Colon (tissue), 2 donors: ENCODE data around the gene FGB.
"Not testable (repeated sequence)": the region's sequence is repeated elsewhere in the genome, so short reads cannot be mapped to it uniquely, and the experiment has no call there.

Source experiments
- FAIRE-seq: peaks from 2 replicates; lab custom pipeline; 2012; peaks lifted over from hg19 to GRCh38; lab: Jason Lieb, UNC
- donor health status: control.
- donor health status: control.

The FGB gene

DNA sequence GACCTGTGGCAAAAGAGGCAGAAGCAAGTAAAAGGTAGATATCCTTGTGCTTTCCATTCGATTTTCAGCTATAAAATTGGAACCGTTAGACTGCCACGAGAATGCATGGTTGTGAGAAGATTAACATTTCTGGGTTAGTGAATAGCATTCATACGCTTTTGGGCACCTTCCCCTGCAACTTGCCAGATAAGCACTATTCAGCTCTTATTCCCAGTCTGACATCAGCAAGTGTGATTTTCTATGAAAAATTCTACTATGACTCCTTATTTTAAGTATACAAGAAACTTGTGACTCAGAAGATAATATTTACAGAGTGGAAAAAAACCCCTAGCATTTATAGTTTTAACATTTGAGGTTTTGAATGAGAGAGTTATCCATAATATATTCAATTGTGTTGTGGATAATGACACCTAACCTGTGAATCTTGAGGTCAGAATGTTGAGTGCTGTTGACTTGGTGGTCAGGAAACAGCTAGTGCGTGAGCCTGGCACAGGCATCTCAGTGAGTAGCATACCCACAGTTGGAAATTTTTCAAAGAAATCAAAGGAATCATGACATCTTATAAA lies 3.9 kb downstream of the FGB start:
- FAIRE-seq, result no peak

DNA sequence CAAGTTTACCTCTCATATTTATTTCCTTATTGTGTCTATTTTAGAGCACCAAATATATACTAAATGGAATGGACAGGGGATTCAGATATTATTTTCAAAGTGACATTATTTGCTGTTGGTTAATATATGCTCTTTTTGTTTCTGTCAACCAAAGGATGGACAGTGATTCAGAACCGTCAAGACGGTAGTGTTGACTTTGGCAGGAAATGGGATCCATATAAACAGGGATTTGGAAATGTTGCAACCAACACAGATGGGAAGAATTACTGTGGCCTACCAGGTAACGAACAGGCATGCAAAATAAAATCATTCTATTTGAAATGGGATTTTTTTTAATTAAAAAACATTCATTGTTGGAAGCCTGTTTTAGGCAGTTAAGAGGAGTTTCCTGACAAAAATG lies 6.2 kb downstream of the FGB start:
- FAIRE-seq, result no peak

DNA sequence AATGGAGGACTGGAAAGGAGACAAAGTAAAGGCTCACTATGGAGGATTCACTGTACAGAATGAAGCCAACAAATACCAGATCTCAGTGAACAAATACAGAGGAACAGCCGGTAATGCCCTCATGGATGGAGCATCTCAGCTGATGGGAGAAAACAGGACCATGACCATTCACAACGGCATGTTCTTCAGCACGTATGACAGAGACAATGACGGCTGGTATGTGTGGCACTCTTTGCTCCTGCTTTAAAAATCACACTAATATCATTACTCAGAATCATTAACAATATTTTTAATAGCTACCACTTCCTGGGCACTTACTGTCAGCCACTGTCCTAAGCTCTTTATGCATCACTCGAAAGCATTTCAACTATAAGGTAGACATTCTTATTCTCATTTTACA lies 6.8 kb downstream of the FGB start:
- no peak for FAIRE-seq

DNA sequence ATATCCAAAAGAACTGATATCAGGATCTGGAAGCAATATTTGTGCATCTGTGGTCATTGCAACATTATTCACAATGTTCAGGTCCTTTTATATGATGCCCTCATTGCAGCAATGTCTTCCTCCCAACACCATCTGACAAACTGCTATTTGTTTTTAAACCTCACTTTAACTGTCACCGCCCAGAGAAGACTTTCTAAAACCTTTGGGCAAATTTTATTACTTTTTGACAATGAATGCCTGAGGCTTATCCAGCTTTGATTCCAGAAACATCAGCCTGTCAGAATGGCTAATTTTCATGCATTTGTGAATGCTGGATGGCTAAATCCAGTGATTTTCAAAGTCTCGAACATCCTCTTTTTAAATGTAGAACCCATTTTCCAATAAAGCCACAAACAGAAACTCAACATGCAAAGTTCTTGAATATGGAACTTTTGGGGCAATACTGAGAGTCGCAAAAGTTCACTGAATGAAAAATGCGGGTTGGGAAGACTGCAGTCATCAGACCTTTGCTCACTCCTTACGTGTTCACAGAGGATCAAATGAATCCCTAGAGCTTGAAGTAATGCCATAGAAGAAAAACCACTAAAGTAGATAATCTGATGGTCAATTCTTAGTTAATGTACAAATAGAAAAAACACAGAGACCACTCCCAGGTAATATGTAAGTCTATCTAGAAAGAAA lies 10.5 kb downstream of the FGB start:
- no peak for FAIRE-seq

DNA sequence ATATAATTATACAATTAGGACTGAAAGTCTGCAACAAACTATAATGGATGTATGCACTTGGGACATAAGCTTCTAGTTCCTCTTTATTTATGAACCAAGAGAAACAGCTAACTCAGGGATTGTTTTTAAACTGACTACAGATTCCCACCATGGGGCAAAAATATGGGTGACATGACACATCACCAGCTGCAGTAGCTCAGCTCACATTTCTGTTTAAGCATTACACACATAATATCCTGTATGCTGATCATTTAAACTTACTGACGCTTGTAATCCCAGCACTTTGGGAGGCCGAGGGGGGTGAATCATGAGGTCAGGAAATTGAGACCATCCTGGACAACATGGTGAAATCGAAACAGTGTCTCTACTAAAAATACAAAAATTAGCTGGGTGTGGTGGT lies 11.5 kb downstream of the FGB start:
- no peak for FAIRE-seq

DNA sequence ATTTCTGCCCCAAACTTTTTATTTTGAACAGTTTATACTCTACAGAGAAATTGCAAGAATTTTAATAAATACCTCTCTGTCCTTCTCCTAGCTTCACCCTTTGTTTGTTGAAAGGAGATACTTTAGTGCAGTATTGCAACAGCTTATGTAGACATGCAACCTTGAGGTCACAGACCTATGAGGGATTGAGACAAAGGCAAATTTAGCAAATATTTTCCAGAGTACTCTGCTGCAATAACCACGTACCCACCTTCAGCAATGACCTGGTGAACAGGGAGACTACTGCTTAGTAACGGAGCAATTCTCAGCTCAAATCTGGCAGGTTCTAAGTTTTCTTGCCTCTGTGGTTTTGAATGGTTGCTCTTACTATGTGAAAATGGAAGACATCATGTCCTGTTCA lies 14.5 kb downstream of the FGB start:
- no peak for FAIRE-seq

DNA sequence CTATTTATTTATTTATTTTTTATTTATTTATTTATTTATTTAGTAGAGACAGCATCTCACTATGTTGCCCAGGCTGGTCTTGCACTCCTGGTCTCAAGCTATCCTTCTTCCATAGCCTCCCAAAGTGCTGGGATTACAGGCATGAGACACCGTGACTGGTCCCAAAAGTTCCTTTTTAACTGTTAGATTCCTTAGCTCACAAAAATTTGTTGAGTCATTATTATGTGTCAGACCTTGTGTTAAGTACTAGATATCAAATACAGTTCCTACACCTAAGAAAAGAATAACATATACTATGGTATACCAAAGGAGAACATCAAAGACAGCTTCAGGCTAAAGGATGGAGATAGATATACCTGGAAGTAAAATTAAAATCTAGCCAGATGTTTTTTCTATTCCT lies 16.1 kb downstream of the FGB start:
- FAIRE-seq, result no peak

DNA sequence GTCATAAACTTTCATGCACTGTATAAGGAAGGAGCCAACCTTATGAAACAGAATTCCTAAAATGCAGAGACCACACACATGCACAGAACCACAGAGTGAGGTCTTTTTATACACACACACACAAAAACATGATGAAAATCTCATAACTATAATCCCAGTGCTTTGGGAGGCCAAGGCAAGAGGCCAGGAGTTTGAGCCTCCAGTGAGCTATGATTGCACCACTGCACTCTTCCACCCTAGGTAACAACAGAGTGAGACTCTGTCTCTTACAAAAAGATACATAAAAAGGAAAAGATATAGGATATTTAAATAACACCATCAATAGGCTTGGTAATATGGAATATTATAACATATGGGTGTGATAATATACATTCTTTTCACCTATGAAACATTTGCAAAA lies 17.1 kb downstream of the FGB start:
- FAIRE-seq, result no peak

DNA sequence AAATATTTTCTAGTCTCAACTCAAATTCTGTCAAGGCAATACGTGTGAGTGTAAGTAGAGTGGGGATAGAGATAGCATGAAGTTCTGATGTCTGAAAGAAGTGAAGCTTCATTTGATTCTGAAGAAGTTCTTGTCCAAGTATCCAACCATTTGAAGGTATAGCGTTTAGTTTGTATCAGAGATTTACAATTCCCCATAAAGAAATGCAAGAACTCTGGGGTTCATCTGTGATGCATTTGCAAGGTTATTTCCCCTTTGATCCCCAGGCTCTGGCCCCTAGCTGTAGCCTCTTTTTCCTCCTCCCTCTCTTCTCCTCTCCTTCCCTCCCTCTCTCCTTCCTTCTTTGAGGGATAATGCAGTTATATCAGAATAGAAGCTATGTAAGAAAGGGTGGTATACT lies 19.9 kb downstream of the FGB start:
- no peak for FAIRE-seq

DNA sequence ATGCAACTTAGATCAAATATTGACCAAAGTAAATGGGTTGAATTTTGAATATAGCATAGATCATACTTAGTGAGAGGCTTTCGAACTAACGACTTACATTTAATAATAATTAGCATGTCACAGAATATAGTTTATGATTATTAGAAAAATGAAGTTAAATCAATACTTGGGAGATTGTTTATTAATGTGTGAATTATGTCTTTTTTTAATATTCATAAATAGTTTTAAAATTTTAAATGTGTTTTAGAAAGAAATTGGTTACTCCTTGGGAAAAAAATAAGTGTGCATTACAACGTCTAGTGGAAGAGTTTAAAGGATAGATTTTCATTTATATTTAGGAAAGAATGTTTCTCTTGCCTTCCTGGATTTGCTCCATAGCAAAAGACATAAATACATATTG lies 20.4 kb downstream of the FGB start:
- FAIRE-seq, result no peak

DNA sequence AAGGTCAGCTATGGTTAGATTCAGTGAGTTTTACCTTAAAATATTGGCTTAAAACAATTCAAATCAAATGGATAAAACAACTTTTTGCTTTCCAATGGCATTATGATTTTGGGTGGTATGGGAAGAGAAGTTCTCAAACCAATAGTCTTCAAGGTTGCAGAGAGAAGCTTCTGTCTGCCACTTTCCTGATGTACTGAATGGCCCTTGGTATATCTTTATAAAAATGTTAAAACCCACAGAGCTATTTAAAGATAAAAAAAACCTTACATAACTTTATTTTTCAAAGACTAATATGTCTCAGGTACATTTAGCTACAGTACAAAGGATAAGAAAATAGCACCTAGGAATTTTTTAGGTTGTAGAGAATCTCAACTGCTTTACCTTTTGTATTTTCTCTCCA lies 20.9 kb downstream of the FGB start:
- no peak for FAIRE-seq

DNA sequence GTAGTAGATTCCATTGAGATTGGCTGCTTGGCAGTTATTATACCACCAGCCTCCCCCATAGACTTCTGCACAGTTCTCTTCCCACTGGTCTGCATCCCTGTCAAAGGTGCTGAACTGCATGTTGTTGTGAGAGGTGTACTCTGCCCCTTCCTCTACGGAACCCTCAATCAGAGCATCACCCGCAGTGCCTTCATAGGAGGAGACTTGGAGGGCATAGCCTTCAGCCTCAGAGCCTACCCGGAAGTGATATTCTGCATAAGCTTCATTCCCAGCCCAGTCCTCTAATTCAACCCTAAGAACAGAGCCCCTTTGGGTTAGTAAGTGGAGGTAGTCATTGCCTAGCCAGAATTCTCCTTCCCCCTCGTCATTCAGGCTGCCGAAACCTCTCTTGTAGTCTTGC lies 21.4 kb downstream of the FGB start:
- FAIRE-seq, result no peak

DNA sequence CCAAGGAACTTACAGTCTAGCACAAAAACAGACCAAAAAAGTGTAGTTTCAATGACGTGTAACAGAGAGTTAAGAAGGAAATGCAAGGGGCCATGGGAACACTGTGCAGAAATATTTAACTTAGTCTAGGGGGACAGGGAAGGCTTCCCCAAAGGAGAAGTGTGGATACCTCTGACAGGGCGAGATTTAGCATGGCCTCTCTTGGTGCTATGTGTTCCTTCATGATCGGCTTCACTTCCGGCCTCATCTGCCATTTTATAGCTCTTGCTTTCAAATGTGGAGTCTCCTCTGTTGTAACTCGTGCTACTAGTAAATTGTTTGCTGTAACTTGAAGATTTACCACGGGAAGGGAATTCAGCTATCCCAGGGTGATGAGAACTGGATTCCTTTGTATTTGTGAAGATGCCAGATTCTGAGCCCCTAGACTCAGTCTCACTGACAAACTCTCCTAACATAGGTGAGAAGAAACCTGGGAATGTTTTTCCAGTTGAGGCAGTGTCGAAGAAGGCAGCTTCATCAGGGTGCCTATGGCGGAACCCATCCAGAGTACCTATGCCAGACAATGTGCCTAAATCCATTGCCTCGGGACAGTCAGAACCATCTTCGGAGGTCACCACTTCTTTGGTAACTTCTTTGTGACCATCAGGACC lies 22.7 kb downstream of the FGB start:
- no peak for FAIRE-seq

DNA sequence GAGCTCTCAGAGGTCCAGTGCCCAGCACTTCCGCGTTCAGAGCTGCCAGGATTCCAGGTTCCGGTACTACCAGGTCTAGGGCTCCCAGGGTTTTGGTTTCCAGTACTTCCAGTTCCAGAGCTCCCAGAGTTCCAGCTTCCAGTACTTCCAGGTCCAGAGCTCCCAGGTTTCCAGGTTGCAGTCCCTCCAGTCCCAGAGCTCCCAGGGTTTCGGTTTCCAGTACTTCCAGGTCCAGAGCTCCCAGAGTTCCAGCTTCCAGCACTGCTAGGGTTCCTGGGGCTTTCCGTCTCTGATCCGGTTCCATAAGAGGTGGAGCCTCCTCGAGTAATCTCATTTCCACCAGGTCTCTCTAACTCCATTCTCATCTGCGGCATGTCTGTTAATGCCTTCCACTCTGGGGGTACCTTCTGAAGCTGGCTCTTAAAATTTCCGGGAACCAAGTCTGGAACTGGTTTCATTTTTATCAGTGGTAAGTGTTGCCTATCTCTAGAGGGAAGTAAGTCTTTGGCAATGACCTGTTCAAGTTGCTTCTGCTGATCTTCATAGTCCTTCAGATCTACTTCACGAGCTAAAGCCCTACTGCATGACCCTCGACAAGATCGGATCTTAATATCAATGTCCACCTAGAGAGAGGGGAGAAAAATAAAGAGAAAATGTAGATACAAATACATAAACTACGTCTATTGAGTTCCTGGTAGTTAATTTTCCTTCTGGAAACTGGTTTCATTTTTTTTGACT lies 23.7 kb downstream of the FGB start:
- FAIRE-seq, result no peak

DNA sequence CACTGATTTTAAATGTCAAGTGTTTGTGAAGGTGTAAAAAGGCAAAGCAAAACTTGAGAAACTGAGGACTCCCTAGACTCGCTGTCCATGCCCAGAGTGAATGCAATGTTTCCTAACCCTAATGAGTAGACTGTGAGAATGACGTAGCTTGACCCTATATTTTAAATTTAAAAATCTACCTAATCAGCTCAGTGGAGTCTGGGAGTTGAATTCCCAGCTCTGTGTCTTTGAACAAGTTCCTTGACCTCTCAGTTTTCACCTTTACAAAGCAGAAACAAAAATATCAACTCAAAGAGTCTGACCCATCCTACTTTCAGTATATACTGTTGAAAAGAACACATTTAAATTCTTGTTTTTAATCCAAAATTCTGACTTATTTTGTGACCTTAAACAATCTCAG lies 25.4 kb downstream of the FGB start:
- FAIRE-seq, result no peak

DNA sequence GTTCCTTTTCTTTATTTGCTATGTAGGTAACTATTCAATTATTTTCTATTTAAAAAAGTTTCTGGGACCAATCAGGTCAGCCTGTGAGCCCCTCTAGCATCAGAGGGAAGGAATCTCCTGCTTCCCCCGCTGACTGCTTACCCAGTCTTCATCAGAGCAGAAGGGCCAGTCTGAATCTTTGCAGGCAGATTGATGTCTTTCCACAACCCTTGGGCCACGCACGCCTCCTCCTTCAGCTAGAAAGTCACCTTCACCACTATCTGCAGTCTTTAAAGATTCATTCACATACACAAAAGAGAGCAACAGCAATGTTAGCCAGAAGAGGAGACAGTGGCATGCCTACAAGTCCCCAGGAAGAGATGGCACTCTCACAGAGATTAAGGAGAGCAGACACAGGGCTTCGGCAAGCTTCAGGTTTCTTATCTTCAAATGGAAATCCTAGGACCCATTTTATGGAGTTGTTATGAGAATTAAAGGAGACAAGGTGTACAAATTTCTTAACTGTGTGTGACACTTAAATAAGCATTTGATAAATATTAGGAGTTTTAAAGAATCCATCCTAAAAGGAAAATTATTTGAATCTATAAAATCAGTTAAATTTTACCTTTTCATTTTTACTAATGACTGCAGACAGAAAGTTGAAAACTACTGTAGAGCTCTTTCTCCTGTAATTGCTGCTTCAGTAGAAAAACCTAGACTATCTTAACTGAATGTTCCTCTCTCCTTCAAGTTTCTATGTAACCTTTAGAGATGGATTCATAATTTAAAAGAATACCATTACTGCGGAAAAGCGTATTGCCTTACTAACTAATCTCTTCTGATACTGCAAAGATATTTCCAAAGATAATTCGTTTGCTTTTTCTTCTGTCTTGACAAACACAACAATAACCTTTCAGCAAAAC lies 26.7 kb downstream of the FGB start:
- no peak for FAIRE-seq

DNA sequence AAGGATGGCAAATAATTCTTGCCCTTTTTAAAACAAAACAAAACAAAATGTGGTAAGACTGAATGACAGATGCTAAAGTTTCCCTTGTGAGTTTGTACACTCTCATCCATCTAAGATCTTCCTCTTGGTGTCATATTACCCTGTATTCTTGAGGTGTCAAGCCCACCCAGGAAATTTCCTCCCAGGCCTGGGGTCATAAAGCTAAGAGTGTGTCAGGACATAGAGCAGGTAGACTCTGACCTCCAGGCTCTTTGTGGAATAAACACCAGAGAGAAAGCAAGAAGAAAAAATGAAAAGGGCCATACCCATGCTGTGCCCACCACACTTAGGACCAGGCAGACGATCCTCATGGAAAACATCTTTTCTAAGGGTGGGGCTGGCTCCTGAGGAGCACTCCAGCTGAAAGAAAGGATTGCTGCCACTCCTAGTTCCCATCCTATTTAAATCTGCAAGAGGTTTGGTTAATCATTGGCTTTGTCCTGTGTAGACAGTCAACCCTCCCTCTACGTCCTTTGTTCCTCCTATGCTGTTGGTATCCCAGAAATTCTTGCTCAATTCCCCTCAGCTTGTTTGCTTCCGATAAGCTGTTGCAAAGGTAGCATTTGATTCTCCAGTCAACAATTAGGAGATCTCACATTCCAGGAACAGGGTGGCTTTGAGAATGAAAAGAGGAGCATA lies 27.7 kb downstream of the FGB start, which contains the start of gene FGA:
Gene FGA (minus strand): TSS at position 414 of the 678 bp plus-strand sequence. CDS start 55 bp downstream, at position 359.
- FAIRE-seq, result no peak

DNA sequence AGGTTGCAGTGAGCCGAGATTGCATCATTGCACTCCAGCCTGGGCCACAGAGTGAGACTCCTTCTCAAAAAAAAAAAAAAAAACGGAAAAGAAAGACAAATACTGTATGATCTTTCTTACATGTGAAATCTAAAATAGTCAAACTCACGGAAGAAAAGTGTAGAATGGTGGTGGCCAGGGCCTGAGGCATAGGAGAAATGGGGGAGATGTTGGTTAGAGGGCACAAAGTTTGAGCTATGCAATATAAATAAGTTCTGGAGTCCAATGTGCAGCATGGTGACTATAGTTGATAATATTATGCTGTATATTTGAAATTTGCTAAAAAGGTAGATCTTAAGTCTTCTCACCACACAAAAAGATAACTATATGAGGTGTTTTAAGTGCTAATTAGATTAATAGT lies 29.1 kb downstream of the FGB start:
- FAIRE-seq, result no peak

DNA sequence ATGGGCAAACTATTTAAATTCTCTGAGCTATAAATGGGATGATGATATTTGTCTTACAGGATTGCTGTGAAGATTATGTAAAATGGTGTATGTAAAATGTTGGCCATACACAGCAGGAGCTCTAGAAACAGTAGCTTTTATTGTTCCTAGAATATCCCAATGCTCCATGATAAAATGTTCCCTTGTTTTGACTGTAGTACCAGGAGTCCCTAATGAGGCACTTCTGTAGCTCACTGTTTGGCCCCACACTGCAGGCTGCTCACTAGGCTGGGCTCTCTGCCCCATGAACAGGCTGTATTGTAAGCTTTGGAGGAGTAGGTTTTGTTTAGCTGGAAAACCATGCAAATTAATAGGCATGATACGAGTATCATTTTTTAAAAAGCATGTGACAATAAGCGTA lies 31.1 kb downstream of the FGB start:
- no peak for FAIRE-seq

DNA sequence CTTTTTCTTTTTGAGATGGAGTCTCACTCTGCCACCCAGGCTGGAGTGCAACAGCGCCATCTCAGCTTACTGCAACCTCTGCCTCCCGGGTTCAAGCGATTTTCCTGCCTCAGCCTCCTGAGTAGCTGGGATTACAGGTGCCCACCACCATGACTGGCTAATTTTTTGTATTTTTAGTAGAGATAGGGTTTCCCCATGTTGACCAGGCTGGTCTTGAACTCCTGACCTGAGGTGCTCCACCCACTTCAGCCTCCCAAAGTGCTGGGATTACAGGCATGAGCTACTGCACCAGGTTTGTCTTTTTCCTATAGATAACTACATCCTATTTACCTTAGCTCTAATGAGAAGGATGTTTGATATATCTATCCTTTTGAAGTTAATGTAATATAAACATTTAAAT lies 31.5 kb downstream of the FGB start:
- FAIRE-seq, result not testable (repeated sequence)

DNA sequence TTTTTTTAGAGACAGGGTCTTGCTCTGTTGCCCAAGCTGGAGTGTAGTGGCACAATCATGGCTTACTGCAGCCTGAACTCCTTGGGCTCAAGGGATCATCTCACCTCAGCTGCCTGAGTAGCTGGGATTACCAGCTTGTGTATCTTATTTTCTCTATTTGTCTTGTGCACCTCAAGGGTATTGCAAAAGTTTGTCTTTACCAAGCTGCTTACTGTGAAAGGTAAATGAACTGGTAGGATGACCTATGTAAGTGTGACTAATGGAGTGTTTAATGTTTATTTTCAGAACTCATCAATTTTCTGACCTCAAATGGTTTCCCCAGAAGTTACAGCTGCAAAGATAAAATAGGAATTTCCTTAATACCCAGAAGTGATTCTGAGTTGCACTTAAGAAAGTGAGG lies 33.0 kb downstream of the FGB start:
- FAIRE-seq, result no peak

DNA sequence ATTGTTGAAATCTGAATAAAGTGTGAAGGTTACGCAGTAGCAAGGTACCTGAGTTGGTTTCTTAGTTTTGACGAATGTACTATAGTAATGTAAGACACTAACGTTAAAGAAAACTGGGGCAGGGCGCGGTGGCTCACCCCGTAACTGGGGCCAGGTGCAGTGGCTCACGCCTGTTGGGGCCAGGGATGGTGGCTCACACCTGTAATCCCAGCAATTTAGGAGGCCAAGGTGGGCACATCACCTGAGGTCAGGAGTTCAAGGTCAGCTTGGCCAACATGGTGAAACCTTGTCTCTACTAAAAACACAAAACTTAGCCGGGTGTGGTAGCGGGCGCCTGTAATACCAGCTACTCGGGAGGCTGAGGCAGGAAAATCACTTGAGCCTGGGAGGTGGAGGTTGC lies 34.5 kb downstream of the FGB start:
- not testable (repeated sequence) for FAIRE-seq
